Mucosa of descending colon (tissue), 3 donors: Measurements from ENCODE around the gene RNASE11. TPM values are rescaled to one million over a fixed set of nuclear protein-coding genes. Genes with fewer than 3 reads are reported as not detected.

Source experiments
- ATAC-seq: fragments of 200-7000 bp; cut with Tn5 transposase; one replicate; pipeline ENCODE4 v1.9.1; 2020; ENCODE audit warnings: mild to moderate bottlenecking, moderate library complexity
- DNase-seq, 3 donors: peaks; one replicate each; pipeline ENCODE4 v3.0.0-alpha.2; 2020
- H3K36me3 ChIP-seq: fragments of 200-600 bp; one replicate; pipeline ENCODE4 v1.8.0; 2021; ENCODE audit warnings: low read depth, mild to moderate bottlenecking
- H3K4me1 ChIP-seq: fragments of 200-600 bp; one replicate; pipeline ENCODE4 v1.8.0; 2021; ENCODE audit warnings: low read depth, mild to moderate bottlenecking
- H3K4me3 ChIP-seq: fragments of 200-600 bp; one replicate; pipeline ENCODE4 v1.8.0; 2021; ENCODE audit warnings: mild to moderate bottlenecking
- H3K9me3 ChIP-seq: fragments of 200-600 bp; one replicate; pipeline ENCODE4 v1.8.0; 2021; ENCODE audit warnings: mild to moderate bottlenecking
- intact Hi-C, 2 donors: fragments of 100-400 bp; cut with DNase I in 1 of 2; cut with micrococcal nuclease in 1 of 2; formaldehyde crosslinking; loops; one replicate each; pipeline versions ENCODE4 v1.11.0 to v1.11.1; 2022; cut with DNase I, micrococcal nuclease
- total RNA-seq, 3 donors: library from RNA; stranded (reverse); fragmentation: NEBNext Ultra II Directional in 2 of 3; extraction: Animal tissue kit (Norgen Biotek cat#: 25700) in 2 of 3; gene quantifications; one replicate each; pipeline versions ENCODE4 v1.2.1 to v1.2.4, GENCODE V29; 2021 to 2023
- TF ChIP-seq, protein P1 (sequence below): fragments of 200-600 bp; IDR thresholded peaks from one replicate; pipeline ENCODE4 v1.8.0; 2022; ENCODE audit warnings: antibody characterized with exemption, mild to moderate bottlenecking
- donor health status: DM: no; HTN: no; CAD: no; lungs with moderate emphysema.
- donor health status: DM: no; HTN: no; CAD: no.
- donor health status: DM: no; HTN: yes; CAD: no.

RNASE11 gene
- total RNA-seq, 3 donors from 2014 or later: not detected

DNA sequence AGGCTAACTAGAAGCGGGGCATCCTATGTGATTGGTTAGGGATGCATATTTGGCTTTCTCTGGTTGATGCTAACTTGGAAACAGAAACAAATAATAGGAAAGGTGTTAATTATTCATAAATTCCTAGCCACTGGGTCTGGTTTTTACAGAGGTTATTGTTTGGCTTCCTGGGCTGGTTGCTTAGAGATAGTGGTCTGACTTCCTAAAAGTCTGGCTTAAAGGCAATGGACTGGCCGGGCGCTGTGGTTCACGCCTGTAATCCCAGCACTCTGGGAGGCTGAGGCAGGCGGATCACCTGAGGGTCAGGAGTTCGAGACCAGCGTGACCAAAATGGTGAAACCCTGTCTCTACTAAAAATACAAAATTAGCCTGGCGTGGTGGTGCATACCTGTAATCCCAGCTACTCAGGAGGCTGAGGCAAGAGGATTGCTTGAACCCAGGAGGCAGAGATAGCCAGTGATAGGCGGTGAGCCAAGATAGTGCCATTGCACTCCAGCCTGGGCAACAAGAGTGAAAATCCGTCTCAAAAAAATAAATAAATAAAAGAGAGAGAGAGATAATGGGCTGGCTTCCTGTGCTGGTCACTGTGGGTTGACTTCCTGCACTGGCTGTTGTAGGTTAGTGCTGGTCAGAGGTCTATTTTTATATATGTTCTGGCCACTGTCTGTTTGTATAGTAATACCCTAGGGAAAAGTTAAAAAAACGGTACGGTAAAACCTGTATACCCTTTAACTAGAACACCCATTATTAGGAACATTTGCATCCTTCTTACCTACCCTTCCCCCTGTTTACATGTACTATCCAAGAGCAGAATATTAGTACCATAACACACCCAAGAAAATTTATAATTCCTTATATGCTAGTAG, 29.6 kb upstream of the RNASE11 start:
- ATAC-seq (no peak), DNase-seq (no peak)
- no peaks in the 10 kb centered on the region for H3K9me3 ChIP-seq
- TF ChIP-seq, protein P1, sequence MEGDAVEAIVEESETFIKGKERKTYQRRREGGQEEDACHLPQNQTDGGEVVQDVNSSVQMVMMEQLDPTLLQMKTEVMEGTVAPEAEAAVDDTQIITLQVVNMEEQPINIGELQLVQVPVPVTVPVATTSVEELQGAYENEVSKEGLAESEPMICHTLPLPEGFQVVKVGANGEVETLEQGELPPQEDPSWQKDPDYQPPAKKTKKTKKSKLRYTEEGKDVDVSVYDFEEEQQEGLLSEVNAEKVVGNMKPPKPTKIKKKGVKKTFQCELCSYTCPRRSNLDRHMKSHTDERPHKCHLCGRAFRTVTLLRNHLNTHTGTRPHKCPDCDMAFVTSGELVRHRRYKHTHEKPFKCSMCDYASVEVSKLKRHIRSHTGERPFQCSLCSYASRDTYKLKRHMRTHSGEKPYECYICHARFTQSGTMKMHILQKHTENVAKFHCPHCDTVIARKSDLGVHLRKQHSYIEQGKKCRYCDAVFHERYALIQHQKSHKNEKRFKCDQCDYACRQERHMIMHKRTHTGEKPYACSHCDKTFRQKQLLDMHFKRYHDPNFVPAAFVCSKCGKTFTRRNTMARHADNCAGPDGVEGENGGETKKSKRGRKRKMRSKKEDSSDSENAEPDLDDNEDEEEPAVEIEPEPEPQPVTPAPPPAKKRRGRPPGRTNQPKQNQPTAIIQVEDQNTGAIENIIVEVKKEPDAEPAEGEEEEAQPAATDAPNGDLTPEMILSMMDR: no peak
- H3K4me3 ChIP-seq: no peak overlapping the region
- intact Hi-C loops: no loop called here
- H3K4me1 ChIP-seq: peaks cover 5% of the 10 kb centered on the region
- no peaks in the 10 kb centered on the region for H3K36me3 ChIP-seq

DNA sequence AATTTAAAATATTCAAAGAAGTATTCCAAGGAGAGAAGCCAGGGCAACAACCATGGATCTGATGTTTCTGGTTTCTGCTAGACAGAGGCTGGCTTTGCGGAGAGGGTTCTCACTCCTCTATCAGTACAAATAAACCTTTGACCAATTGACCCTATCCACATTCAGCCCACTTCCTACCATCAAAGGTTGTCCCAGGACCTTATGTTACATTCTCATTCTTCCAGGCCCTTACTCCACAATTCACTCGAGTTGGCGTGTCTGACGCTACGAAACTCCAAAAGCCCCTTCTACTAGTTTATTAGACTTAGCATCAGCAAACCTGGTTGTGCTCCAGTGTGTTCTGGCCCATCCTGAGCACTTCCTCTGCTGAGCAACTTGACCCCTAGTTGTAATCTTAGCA, 28.2 kb upstream of the RNASE11 start:
- H3K9me3 ChIP-seq: no peaks in the 10 kb centered on the region
- TF ChIP-seq, protein P1: no peak
- intact Hi-C loops: no loop called here
- no peaks in the 10 kb centered on the region for H3K36me3 ChIP-seq
- H3K4me3 ChIP-seq: no peak overlapping the region
- H3K4me1 ChIP-seq: peaks cover 5% of the 10 kb centered on the region
- DNase-seq (no peak), ATAC-seq (no peak)

DNA sequence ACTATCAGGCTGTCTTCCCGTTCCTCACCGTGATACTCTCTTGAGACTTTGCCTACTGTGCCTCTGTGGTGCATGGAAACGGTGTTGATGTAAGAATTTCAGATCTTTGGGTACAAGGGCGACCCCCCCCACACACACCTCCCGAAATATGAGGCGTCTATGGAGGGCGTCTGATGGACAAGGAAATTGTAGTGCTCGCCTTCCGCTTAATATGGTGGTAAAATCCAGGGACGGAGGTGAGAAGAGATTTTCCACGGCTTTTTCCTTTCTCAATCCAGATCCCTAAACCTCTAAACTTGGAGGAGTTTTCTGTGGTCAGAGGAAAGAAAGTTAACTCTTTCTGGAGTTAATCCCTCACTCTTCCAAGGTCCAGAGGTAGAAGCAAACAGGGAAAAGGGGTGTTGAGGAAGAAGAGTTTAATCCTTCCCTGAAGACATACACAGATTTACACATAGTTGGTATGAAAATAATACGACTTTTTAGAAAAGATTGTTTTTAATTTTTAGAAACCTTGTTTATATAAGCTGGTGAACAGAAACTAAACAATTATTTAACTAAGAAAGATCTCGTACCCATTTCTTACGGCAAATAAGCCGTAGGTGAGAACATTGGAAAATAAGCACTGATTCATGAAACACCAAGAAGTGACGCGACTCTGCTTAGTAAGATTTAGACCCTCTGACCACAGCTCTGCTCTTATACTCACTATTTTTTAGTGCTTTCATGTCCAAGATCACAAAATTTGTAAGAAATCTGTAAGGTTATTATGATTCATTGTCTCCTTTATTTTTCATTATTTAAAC, 26.4 kb upstream of the RNASE11 start:
- peaks cover 12% of the 10 kb centered on the region for H3K4me1 ChIP-seq
- intact Hi-C loops: loop anchor here (5.0 kb wide), 2 partner anchors 68 to 202 kb away; partner anchors contain the start of genes RNASE4 (in 2 of the 2) and TEP1 (in 1 of the 2)

DNA sequence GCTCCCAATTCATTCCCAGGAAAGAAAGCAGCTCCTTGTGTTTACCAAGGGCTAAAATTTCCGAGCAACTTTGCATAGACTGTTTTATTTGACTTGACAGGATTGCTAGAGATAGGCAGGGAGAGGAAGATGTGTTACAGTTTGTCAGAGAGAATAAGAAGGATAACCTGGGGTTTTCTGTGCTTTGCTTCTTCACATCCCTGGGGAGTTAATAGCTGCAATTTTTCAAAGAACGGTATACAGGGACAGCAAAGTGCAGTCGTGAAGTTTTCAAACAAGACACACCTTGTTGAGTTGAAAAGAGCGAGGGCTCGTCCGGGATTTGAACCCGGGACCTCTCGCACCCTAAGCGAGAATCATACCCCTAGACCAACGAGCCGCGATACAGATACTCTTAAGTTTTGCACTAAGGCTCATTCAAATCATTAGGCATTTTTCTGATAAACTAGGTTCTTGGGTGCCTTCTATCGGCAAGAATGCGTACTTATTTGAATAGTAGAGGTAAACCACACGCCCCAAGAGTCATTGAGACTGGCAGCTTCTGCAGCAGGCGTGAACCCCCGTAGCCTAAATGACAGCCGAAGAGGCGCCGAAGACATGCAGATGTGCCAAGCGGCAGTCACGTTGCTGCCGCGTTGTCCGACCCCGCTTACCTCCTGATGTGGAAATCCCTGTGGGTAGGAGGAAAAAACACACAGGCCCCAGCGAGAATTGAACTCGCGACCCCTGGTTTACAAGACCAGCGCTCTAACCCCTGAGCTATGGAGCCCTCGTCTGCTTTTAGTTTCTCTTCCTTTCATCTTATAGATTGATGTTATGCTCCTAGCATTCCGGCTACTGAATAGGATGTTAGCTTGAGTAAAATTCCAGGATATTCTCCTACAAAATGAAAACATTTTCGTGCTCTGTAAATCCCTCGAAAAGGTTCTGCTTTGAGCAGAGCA, 25.6 kb upstream of the RNASE11 start:
- TF ChIP-seq, protein P1: peak; percentile 42

More for the DNA sequence above, 26.4 kb upstream of the RNASE11 start:
- H3K9me3 ChIP-seq: no peaks in the 10 kb centered on the region
- H3K4me3 ChIP-seq: peak overlapping the region; percentile 6
- ATAC-seq (peak; percentile 1), DNase-seq (peak in 1 of 3 donors; percentile 55)
- H3K36me3 ChIP-seq: no peaks in the 10 kb centered on the region
- TF ChIP-seq, protein P1: no peak

DNA sequence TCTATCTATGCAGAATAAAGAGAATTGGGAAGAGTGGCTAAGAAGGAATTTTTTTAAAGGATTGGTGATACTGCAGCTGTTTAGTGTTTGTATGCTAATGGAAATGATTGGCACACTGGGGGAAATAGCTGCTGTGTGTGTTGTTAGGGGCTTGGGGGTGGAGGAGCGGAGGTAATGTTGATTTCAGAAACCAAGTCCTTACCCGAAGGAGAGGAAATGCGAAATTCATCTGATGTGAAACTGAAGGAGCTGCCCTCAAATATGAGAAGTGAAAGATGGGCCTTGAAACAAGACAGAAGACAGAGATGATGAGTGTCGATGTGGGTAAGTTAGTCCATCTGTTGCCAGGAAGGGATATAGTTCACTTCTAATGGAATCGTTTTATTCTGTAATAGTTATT, 24.6 kb upstream of the RNASE11 start:
- Histone ChIP-seq H3K4me3 (no peak overlapping the region), H3K9me3 (no peaks in the 10 kb centered on the region), H3K4me1 (peaks cover 12% of the 10 kb centered on the region), H3K36me3 (no peaks in the 10 kb centered on the region)
- intact Hi-C loops: loop anchor here (5.0 kb wide), 2 partner anchors 70 to 200 kb away; partner anchors contain the start of genes RNASE4 (in 2 of the 2) and TEP1 (in 1 of the 2)
- no peak for DNase-seq
- ATAC-seq: no peak
- TF ChIP-seq, protein P1: no peak

More for the DNA sequence above, 25.6 kb upstream of the RNASE11 start:
- Histone ChIP-seq H3K4me3 (peak overlapping the region; percentile 6), H3K9me3 (no peaks in the 10 kb centered on the region), H3K4me1 (peaks cover 12% of the 10 kb centered on the region), H3K36me3 (no peaks in the 10 kb centered on the region)
- peak; percentile 85 for ATAC-seq
- peak; percentile 85 to 92 (median 86) for DNase-seq
- intact Hi-C loops: loop anchor here (5.0 kb wide), 2 partner anchors 69 to 201 kb away; partner anchors contain the start of genes RNASE4 (in 2 of the 2) and TEP1 (in 1 of the 2)
